H9 (cell line): ENCODE results near the gene RFPL1. TPM values are rescaled to one million over a fixed set of nuclear protein-coding genes. Genes with fewer than 3 reads are reported as not detected.

ENCODE experiments used
- DNase-seq: peaks from one replicate; pipeline ENCODE4 v3.0.0-alpha.2; 2017
- H2AFZ ChIP-seq: one replicate; pipeline ENCODE4 v1.6.1; 2013; ENCODE audit warnings: mild to moderate bottlenecking, low read length, control low read depth, moderate library complexity
- H2AK5ac ChIP-seq: 2 replicates; pipeline ENCODE4 v1.6.1; 2013; ENCODE audit warnings: low read length, control low read depth, mixed read lengths; ENCODE audit not compliant: insufficient read length
- H2BK120ac ChIP-seq: one replicate; pipeline ENCODE4 v1.6.1; 2013; ENCODE audit warnings: low read depth, mild to moderate bottlenecking, low read length, control low read depth, inconsistent platforms; ENCODE audit not compliant: poor library complexity, severe bottlenecking
- H2BK12ac ChIP-seq: 2 replicates; pipeline ENCODE4 v1.6.1; 2013; ENCODE audit warnings: low read length, control low read depth, mixed read lengths, low read depth; ENCODE audit not compliant: insufficient read length
- H2BK15ac ChIP-seq: 2 replicates; pipeline ENCODE4 v1.6.1; 2013; ENCODE audit warnings: low read depth, low read length, control low read depth
- H2BK20ac ChIP-seq: one replicate; pipeline ENCODE4 v1.6.1; 2013; ENCODE audit warnings: low read depth, mild to moderate bottlenecking, low read length, control low read depth, inconsistent platforms; ENCODE audit not compliant: poor library complexity, severe bottlenecking
- H2BK5ac ChIP-seq: 2 replicates; pipeline ENCODE4 v1.6.1; 2013; ENCODE audit warnings: low read length, control low read depth, mixed read lengths; ENCODE audit not compliant: insufficient read length
- H3K14ac ChIP-seq: 2 replicates; pipeline ENCODE4 v1.6.1; 2013; ENCODE audit warnings: low read length, control low read depth; ENCODE audit not compliant: insufficient read depth
- H3K18ac ChIP-seq: 2 replicates; pipeline ENCODE4 v1.6.1; 2013; ENCODE audit warnings: low read depth, mild to moderate bottlenecking, mixed read lengths, low read length, control low read depth; ENCODE audit not compliant: insufficient read length
- H3K23ac ChIP-seq: 2 replicates; pipeline ENCODE4 v1.6.1; 2013; ENCODE audit warnings: low read length, control low read depth, mixed read lengths, low read depth; ENCODE audit not compliant: insufficient read length
- H3K23me2 ChIP-seq: 2 replicates; pipeline ENCODE4 v1.6.1; 2013; ENCODE audit warnings: low read depth, mild to moderate bottlenecking, mixed read lengths, low read length, control low read depth; ENCODE audit not compliant: insufficient read length, poor library complexity, severe bottlenecking
- H3K27ac ChIP-seq: 2 replicates; pipeline ENCODE4 v1.5.1; 2013; ENCODE audit warnings: low read length, control low read depth, mixed read lengths, low read depth; ENCODE audit not compliant: insufficient read length
- H3K27me3 ChIP-seq: 2 replicates; pipeline ENCODE4 v1.6.1; 2013; ENCODE audit warnings: low read length, control low read depth, inconsistent platforms; ENCODE audit not compliant: insufficient read depth
- H3K4ac ChIP-seq: 2 replicates; pipeline ENCODE4 v1.6.1; 2013; ENCODE audit warnings: low read depth, mild to moderate bottlenecking, control low read depth, inconsistent platforms, low read length, moderate library complexity
- H3K4me1 ChIP-seq: 2 replicates; pipeline ENCODE4 v1.6.1; 2013; ENCODE audit warnings: low read length, control low read depth, inconsistent platforms; ENCODE audit not compliant: insufficient read depth
- H3K4me2 ChIP-seq: 2 replicates; pipeline ENCODE4 v1.6.1; 2013; ENCODE audit warnings: low read length, control low read depth, mixed read lengths; ENCODE audit not compliant: insufficient read length, insufficient read depth
- H3K56ac ChIP-seq: 2 replicates; pipeline ENCODE4 v1.6.1; 2013; ENCODE audit warnings: low read depth, mild to moderate bottlenecking, mixed read lengths, low read length, control low read depth; ENCODE audit not compliant: insufficient read length
- H3K79me1 ChIP-seq: 2 replicates; pipeline ENCODE4 v1.6.1; 2013; ENCODE audit warnings: low read depth, mild to moderate bottlenecking, moderate library complexity, low read length, control low read depth, inconsistent platforms; ENCODE audit not compliant: insufficient read depth, poor library complexity, severe bottlenecking
- H3K79me2 ChIP-seq: 2 replicates; pipeline ENCODE4 v1.6.1; 2013; ENCODE audit warnings: low read length, control low read depth, inconsistent platforms; ENCODE audit not compliant: insufficient read depth
- H3K9ac ChIP-seq: 2 replicates; pipeline ENCODE4 v1.6.1; 2013; ENCODE audit warnings: low read length, control low read depth, mixed read lengths; ENCODE audit not compliant: insufficient read length; ENCODE audit errors: extremely low read depth
- H3K9me3 ChIP-seq: one replicate; pipeline ENCODE4 v1.6.1; 2013; ENCODE audit warnings: low read depth, low read length, inconsistent platforms; ENCODE audit not compliant: control insufficient read depth
- H3T11ph ChIP-seq: one replicate; pipeline ENCODE4 v1.6.1; 2013; ENCODE audit warnings: mild to moderate bottlenecking, low read length, control low read depth, inconsistent platforms
- H4K20me1 ChIP-seq: one replicate; pipeline ENCODE4 v1.6.1; 2013; ENCODE audit not compliant: control insufficient read depth, insufficient read length, insufficient read depth
- H4K5ac ChIP-seq: 2 replicates; pipeline ENCODE4 v1.6.1; 2013; ENCODE audit warnings: low read depth, mild to moderate bottlenecking, mixed read lengths, low read length, control low read depth; ENCODE audit not compliant: insufficient read length
- H4K8ac ChIP-seq: replicated peaks from 2 replicates; pipeline ENCODE4 v1.6.1; 2013; ENCODE audit warnings: low read length, control low read depth, mixed read lengths, low read depth; ENCODE audit not compliant: insufficient read length
- H4K91ac ChIP-seq: 2 replicates; pipeline ENCODE4 v1.6.1; 2013; ENCODE audit warnings: low read depth, mild to moderate bottlenecking, moderate library complexity, mixed read lengths, low read length, control low read depth; ENCODE audit not compliant: insufficient read length
- H3K27ac Mint-ChIP-seq, 3 experiments: 2 replicates in 2 of 3; 3 replicates in 1 of 3; pipeline ENCODE4 v1.8.0; 2020 to 2021; ENCODE audit warnings: mixed read lengths in 3 of 3, mild to moderate bottlenecking in 1 of 3, moderate library complexity in 1 of 3
- H3K27me3 Mint-ChIP-seq: 2 replicates; pipeline ENCODE4 v1.8.0; 2021; ENCODE audit warnings: low read depth, mild to moderate bottlenecking, moderate library complexity, mixed read lengths
- H3K36me3 Mint-ChIP-seq, 3 experiments: 2 replicates in 2 of 3; 3 replicates in 1 of 3; pipeline ENCODE4 v1.8.0; 2020 to 2021; ENCODE audit warnings: low read depth in 3 of 3, mixed read lengths in 3 of 3; ENCODE audit not compliant: insufficient read depth in 1 of 3
- H3K4me1 Mint-ChIP-seq, 2 experiments: 2 replicates each; pipeline ENCODE4 v1.8.0; 2020; ENCODE audit warnings: mixed read lengths in 2 of 2
- H3K4me3 Mint-ChIP-seq, 2 experiments: 2 replicates in 1 of 2; 3 replicates in 1 of 2; pipeline ENCODE4 v1.8.0; 2020 to 2021; ENCODE audit warnings: mild to moderate bottlenecking in 2 of 2, mixed read lengths in 2 of 2, moderate library complexity in 1 of 2
- H3K9me3 Mint-ChIP-seq, 2 experiments: 2 replicates in 1 of 2; 3 replicates in 1 of 2; pipeline ENCODE4 v1.8.0; 2020; ENCODE audit warnings: mild to moderate bottlenecking in 2 of 2, mixed read lengths in 2 of 2, moderate library complexity in 1 of 2
- CTCF ChIP-seq: fragments of 200-600 bp; sonication (generic); conservative IDR thresholded peaks from 3 replicates; pipeline ENCODE4 v1.8.0; 2021; ENCODE audit warnings: antibody characterized with exemption, mild to moderate bottlenecking
- WGBS: extraction: QIAGEN DNeasy Blood & Tissue Kit; methylation state at CpG from one replicate; pipeline ENCODE4 v1.1.7; 2013; ENCODE audit warnings: missing lambda C conversion rate, low lambda C conversion rate, mixed read lengths; ENCODE audit not compliant: insufficient read length; ENCODE audit errors: extremely low coverage; 5-methylcytosine and 5-hydroxymethylcytosine counted together
- total RNA-seq: library from RNA; stranded (reverse); gene quantifications from 2 replicates; pipeline ENCODE4 v1.2.1, GENCODE V29; 2021

Gene RFPL1
- total RNA-seq, 1 experiment from 2014 or later = not detected

- Histone ChIP-seq H4K5ac (no peak overlapping the region), H2BK20ac (no peak overlapping the region), H3K27ac (no peak overlapping the region), H3K79me1 (no peaks in the 10 kb centered on the region), H4K8ac (no peak overlapping the region), H4K91ac (no peak overlapping the region), H3K9me3 (no peaks in the 10 kb centered on the region), H3K79me2 (no peaks in the 10 kb centered on the region), H3T11ph (no peak overlapping the region), H2AFZ (no peak overlapping the region), H3K4me1 (peaks cover 2% of the 10 kb centered on the region; the same call in 1 of the 2 replicates), H3K18ac (no peak overlapping the region), H2BK15ac (no peak overlapping the region), H3K23me2 (peaks cover 3% of the 10 kb centered on the region), H2AK5ac (no peak overlapping the region), H3K23ac (no peak overlapping the region), H3K27me3 (peaks cover 24% of the 10 kb centered on the region), H3K56ac (no peak overlapping the region), H3K14ac (no peak overlapping the region), H3K4me2 (no peak overlapping the region), H3K4ac (no peak overlapping the region), H3K9ac (no peak overlapping the region), H2BK120ac (no peak overlapping the region), H2BK5ac (no peak overlapping the region), H4K20me1 (no peaks in the 10 kb centered on the region), H2BK12ac (no peak overlapping the region)
- H3K27ac Mint-ChIP-seq = no peak overlapping the region
- no peak overlapping the region for H3K4me3 Mint-ChIP-seq
- DNase-seq = no peak
- no peak for TF ChIP-seq CTCF
- peaks cover 3 to 4% of the 10 kb centered on the region in 2 experiments; a peak in 4 of 5 replicates for H3K9me3 Mint-ChIP-seq
- no CpG with 5 or more reads among the region's 6 CpGs for WGBS
- H3K36me3 Mint-ChIP-seq = no peaks in the 10 kb centered on the region; a peak in 1 of 7 replicates
- H3K27me3 Mint-ChIP-seq = peaks cover 94% of the 10 kb centered on the region
- H3K4me1 Mint-ChIP-seq = peaks cover 26 to 31% of the 10 kb centered on the region in 2 experiments
Observed at GRCh38 chr22:29476116-29476515, 37.7 kb downstream of the RFPL1 start.
